Neuronal stem cell (in vitro differentiated cells): ENCODE results near the gene UFD1.

Experiments used
- DNase-seq: peaks from one replicate; pipeline ENCODE4 v3.0.0-alpha.2; 2013; ENCODE audit warnings: low spot score
- H2AFZ ChIP-seq: one replicate; pipeline ENCODE4 v1.6.1; 2013; ENCODE audit warnings: mild to moderate bottlenecking, low read length, inconsistent platforms
- H2AK5ac ChIP-seq: 2 replicates; pipeline ENCODE4 v1.6.1; 2013; ENCODE audit warnings: low read depth, mild to moderate bottlenecking, inconsistent platforms, low read length, moderate library complexity, mixed read lengths
- H2BK120ac ChIP-seq: 2 replicates; pipeline ENCODE4 v1.6.1; 2013; ENCODE audit warnings: low read depth, mild to moderate bottlenecking, inconsistent platforms, low read length, moderate library complexity, mixed read lengths
- H2BK12ac ChIP-seq: one replicate; pipeline ENCODE4 v1.6.1; 2013; ENCODE audit warnings: low read length, inconsistent platforms
- H2BK15ac ChIP-seq: 2 replicates; pipeline ENCODE4 v1.6.1; 2013; ENCODE audit warnings: mild to moderate bottlenecking, low read length, inconsistent platforms, mixed read lengths
- H2BK5ac ChIP-seq: one replicate; pipeline ENCODE4 v1.6.1; 2013; ENCODE audit warnings: inconsistent platforms, mild to moderate bottlenecking, low read length, moderate library complexity
- H3K14ac ChIP-seq: one replicate; pipeline ENCODE4 v1.6.1; 2013; ENCODE audit warnings: low read length, inconsistent platforms
- H3K18ac ChIP-seq: 2 replicates; pipeline ENCODE4 v1.6.1; 2013; ENCODE audit warnings: low read length, inconsistent platforms
- H3K23ac ChIP-seq: 2 replicates; pipeline ENCODE4 v1.6.1; 2013; ENCODE audit warnings: low read depth, mild to moderate bottlenecking, mixed read lengths, low read length, inconsistent platforms; ENCODE audit not compliant: poor library complexity
- H3K27ac ChIP-seq: replicated peaks from 3 replicates; pipeline ENCODE4 v1.5.1; 2013; ENCODE audit warnings: low read length, inconsistent platforms
- H3K27me3 ChIP-seq, 3 experiments: 2 replicates each; pipeline ENCODE4 v1.6.1; 2013; ENCODE audit warnings: low read length in 3 of 3, mild to moderate bottlenecking in 2 of 3, inconsistent platforms in 1 of 3, low read depth in 1 of 3, mixed read lengths in 1 of 3, moderate library complexity in 1 of 3; ENCODE audit not compliant: control insufficient read depth in 3 of 3, insufficient read depth in 3 of 3
- H3K36me3 ChIP-seq, 2 donors: replicated peaks in 1 of 2; 2 replicates each; pipeline ENCODE4 v1.6.1; 2013; ENCODE audit warnings: low read length in 2 of 2; ENCODE audit not compliant: control insufficient read depth in 2 of 2, insufficient read depth in 2 of 2
- H3K4ac ChIP-seq: 2 replicates; pipeline ENCODE4 v1.6.1; 2013; ENCODE audit warnings: inconsistent platforms, mild to moderate bottlenecking, low read length, moderate library complexity
- H3K4me1 ChIP-seq, 2 donors: 1 replicate in 1 of 2; 2 replicates in 1 of 2; pipeline ENCODE4 v1.6.1; 2013; ENCODE audit warnings: low read length in 2 of 2, low read depth in 1 of 2; ENCODE audit not compliant: control insufficient read depth in 2 of 2, insufficient read depth in 1 of 2
- H3K4me2 ChIP-seq: one replicate; pipeline ENCODE4 v1.6.1; 2013; ENCODE audit warnings: mild to moderate bottlenecking, low read length, inconsistent platforms; ENCODE audit not compliant: insufficient read depth, poor library complexity, severe bottlenecking
- H3K4me3 ChIP-seq, 2 donors: 2 replicates each; pipeline ENCODE4 v1.5.1; 2013; ENCODE audit warnings: low read length in 2 of 2, mild to moderate bottlenecking in 2 of 2, inconsistent platforms in 1 of 2, moderate library complexity in 1 of 2
- H3K79me1 ChIP-seq: one replicate; pipeline ENCODE4 v1.6.1; 2013; ENCODE audit warnings: low read depth, mild to moderate bottlenecking, inconsistent platforms, low read length, moderate library complexity
- H3K9ac ChIP-seq: one replicate; pipeline ENCODE4 v1.6.1; 2013; ENCODE audit warnings: mild to moderate bottlenecking, low read depth, low read length, inconsistent platforms; ENCODE audit not compliant: poor library complexity
- H3K9me3 ChIP-seq, 2 donors: replicated peaks in 1 of 2; 2 replicates each; pipeline versions ENCODE3 to v1.6.1; 2013; ENCODE audit warnings: low read length in 2 of 2, mild to moderate bottlenecking in 2 of 2, inconsistent platforms in 1 of 2, low read depth in 1 of 2, mixed read lengths in 1 of 2, moderate library complexity in 1 of 2; ENCODE audit not compliant: control insufficient read depth in 2 of 2, insufficient read depth in 1 of 2
- H4K8ac ChIP-seq: one replicate; pipeline ENCODE4 v1.6.1; 2013; ENCODE audit warnings: low read depth, mild to moderate bottlenecking, inconsistent platforms, low read length, moderate library complexity
- H4K91ac ChIP-seq: one replicate; pipeline ENCODE4 v1.6.1; 2013; ENCODE audit warnings: low read length, low read depth, mild to moderate bottlenecking, inconsistent platforms; ENCODE audit not compliant: poor library complexity
- WGBS, 2 donors: extraction: QIAGEN DNeasy Blood & Tissue Kit; methylation state at CpG; one replicate each; pipeline ENCODE4 v1.1.7; 2013; ENCODE audit warnings: missing lambda C conversion rate in 2 of 2, mixed read lengths in 1 of 2; ENCODE audit not compliant: insufficient read length in 2 of 2, insufficient replicate concordance in 1 of 2; ENCODE audit errors: extremely low coverage in 2 of 2; 5-methylcytosine and 5-hydroxymethylcytosine counted together

Gene UFD1

DNA sequence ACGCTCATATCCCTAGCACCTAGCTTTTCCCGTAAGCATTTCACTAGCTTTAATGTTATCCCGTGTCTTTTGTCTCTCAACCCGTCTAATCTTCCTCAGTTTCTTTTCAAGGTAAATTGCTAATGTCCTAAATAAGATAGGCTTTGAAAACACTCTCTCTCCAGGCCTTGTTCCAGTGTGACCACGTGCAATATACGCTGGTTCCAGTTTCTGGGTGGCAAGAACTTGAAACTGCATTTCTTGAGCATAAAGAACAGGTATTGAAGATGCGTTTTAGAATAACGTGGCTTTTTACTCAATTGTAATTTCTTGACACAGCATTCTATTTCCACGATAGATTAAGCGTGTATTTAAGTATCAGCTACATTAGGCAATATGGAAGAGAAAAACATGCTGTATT lies 1.8 kb upstream of the UFD1 start:
- Histone ChIP-seq H2BK15ac (no peak overlapping the region), H2AK5ac (no peak overlapping the region), H3K36me3 (peaks cover 12 to 48% of the 10 kb centered on the region in 2 donors), H4K8ac (no peak overlapping the region), H2AFZ (no peak overlapping the region), H3K27me3 (no peaks in the 10 kb centered on the region), H2BK12ac (no peak overlapping the region), H3K4ac (no peak overlapping the region), H3K9me3 (no peaks in the 10 kb centered on the region), H3K14ac (no peak overlapping the region), H3K18ac (no peak overlapping the region), H3K79me1 (peaks cover 4% of the 10 kb centered on the region), H3K4me2 (peak overlapping the region; percentile 27), H2BK120ac (no peak overlapping the region), H2BK5ac (no peak overlapping the region), H3K4me3 (peak overlapping the region in 1 of 2 donors; percentile 95), H3K9ac (no peak overlapping the region), H4K91ac (no peak overlapping the region), H3K4me1 (peaks cover 7 to 8% of the 10 kb centered on the region in 2 donors), H3K23ac (no peak overlapping the region), H3K27ac (no peak overlapping the region)
- no peak for DNase-seq
- WGBS, 2 donors, result no CpG with 5 or more reads among the region's 10 CpGs

GRCh38 chr22:19480173-19480568 lies 1.2 kb upstream of the UFD1 start:
- H3K27ac ChIP-seq, result no peak overlapping the region
- WGBS, 2 donors, result no CpG with 5 or more reads among the region's 15 CpGs
- H3K23ac ChIP-seq, result peak overlapping the region; percentile 86
- H3K18ac ChIP-seq, result no peak overlapping the region
- peak overlapping the region; percentile 93 for H3K9ac ChIP-seq
- H3K9me3 ChIP-seq, result no peaks in the 10 kb centered on the region
- peaks cover 7 to 8% of the 10 kb centered on the region in 2 donors for H3K4me1 ChIP-seq
- H2BK15ac ChIP-seq, result no peak overlapping the region
- peak overlapping the region; percentile 95 for H3K4me3 ChIP-seq
- no peak for DNase-seq
- no peak overlapping the region for H4K91ac ChIP-seq
- H2AFZ ChIP-seq, result peak overlapping the region; percentile 91
- no peak overlapping the region for H2AK5ac ChIP-seq
- H2BK12ac ChIP-seq, result no peak overlapping the region
- peaks cover 10 to 48% of the 10 kb centered on the region in 2 donors for H3K36me3 ChIP-seq
- peak overlapping the region; percentile 25 for H3K14ac ChIP-seq
- H4K8ac ChIP-seq, result no peak overlapping the region
- peak overlapping the region; percentile 70 for H3K4me2 ChIP-seq
- peaks cover 4% of the 10 kb centered on the region for H3K79me1 ChIP-seq
- no peak overlapping the region for H2BK120ac ChIP-seq
- H3K27me3 ChIP-seq, result no peaks in the 10 kb centered on the region
- no peak overlapping the region for H2BK5ac ChIP-seq
- H3K4ac ChIP-seq, result no peak overlapping the region

DNA sequence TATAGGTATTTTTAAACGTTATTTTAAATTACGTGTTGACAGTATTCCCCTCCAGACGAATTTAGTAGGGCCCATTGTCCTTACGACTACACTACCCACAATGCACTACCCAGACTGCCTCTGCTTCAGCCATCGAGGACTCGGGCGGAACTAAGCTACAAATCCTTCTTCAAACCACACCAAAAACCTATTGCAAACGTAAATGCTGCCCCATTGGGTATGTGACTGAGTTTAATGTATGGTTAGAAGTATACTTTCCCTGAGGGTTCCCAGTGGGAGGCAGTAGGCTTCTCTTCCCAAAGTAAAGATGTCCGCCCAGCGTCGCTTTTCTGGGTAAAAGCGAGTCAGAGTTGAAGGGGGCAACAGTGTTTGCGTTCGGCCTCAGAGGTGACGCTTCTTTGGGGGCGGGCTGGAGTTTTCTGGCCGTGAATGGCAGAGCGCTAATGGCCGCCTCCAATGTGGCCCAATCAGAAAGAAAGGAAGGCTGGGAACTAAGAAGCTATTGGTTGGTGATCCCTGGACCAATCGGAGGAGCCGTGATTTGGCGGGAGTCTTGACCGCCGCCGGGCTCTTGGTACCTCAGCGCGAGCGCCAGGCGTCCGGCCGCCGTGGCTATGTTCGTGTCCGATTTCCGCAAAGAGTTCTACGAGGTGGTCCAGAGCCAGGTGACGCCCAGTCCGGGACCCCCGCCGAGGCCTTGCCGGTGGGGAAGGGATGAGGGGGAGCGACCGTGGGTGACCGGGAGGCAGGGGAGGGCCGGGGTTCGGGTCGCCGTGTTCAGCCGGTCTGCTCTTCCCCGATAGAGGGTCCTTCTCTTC lies 571 bp upstream of the UFD1 start, which contains the start of gene CDC45:
Gene CDC45 (plus strand): TSS at position 566 of the 818 bp plus-strand sequence. CDS start 49 bp downstream, at position 615.
- Histone ChIP-seq H3K79me1 (peaks cover 4% of the 10 kb centered on the region), H3K36me3 (peaks cover 8 to 48% of the 10 kb centered on the region in 2 donors), H3K9me3 (no peaks in the 10 kb centered on the region), H2BK12ac (no peak within 1 kb of the TSS), H4K91ac (no peak within 1 kb of the TSS), H3K27ac (peak within 1 kb of the TSS; percentile 65), H2AK5ac (no peak within 1 kb of the TSS), H3K4ac (no peak within 1 kb of the TSS), H2BK120ac (no peak within 1 kb of the TSS), H3K27me3 (no peaks in the 10 kb centered on the region), H2AFZ (peak within 1 kb of the TSS; percentile 91), H3K9ac (peak within 1 kb of the TSS; percentile 93), H2BK5ac (no peak within 1 kb of the TSS), H2BK15ac (no peak within 1 kb of the TSS), H3K23ac (peak within 1 kb of the TSS; percentile 86), H3K18ac (peak within 1 kb of the TSS; percentile 55), H4K8ac (no peak within 1 kb of the TSS), H3K14ac (peak within 1 kb of the TSS; percentile 25), H3K4me2 (peak within 1 kb of the TSS; percentile 70), H3K4me1 (peaks cover 7 to 8% of the 10 kb centered on the region in 2 donors), H3K4me3 (peak within 1 kb of the TSS; percentile 95 to 100)
- DNase-seq, result peak; percentile 97
- WGBS, 2 donors, result no CpG with 5 or more reads among the region's 50 CpGs
